K562 (cell line): ENCODE results near the gene OLFML2A.
"Not testable (repeated sequence)": the region's sequence is repeated elsewhere in the genome, so short reads cannot be mapped to it uniquely, and the experiment has no call there.

ENCODE experiments used
- BRCA1 ChIP-seq, 2 experiments: fragments of 450-650 bp in 1 of 2; sonication (generic) in 1 of 2; formaldehyde crosslinking in 1 of 2; IDR thresholded peaks; 2 replicates each; pipeline versions ENCODE4 v1.5.0 to v1.6.1; 2017 to 2020; ENCODE audit warnings: mild to moderate bottlenecking in 1 of 2, missing genetic modification reagents in 1 of 2
- CTCF ChIP-seq, 3 experiments: IDR thresholded peaks in 2 of 3; conservative IDR thresholded peaks in 1 of 3; 2 replicates each; pipeline ENCODE4 v1.5.1; 2011 to 2012; ENCODE audit warnings: low read length in 3 of 3, mild to moderate bottlenecking in 3 of 3, control low read depth in 2 of 3, improper control_type of control experiment in 1 of 3, inconsistent platforms in 1 of 3, low read depth in 1 of 3, mixed read lengths in 1 of 3, moderate library complexity in 1 of 3; ENCODE audit not compliant: insufficient read depth in 2 of 3
- EGR1 ChIP-seq: fragments of 450-650 bp; conservative IDR thresholded peaks from 2 replicates; pipeline ENCODE4 v1.6.1; 2017; ENCODE audit warnings: mild to moderate bottlenecking
- ZNF324 ChIP-seq: fragments of 250-450 bp; sonication (Bioruptor Pico); IDR thresholded peaks from 2 replicates; pipeline ENCODE4 v1.4.0; 2020; ENCODE audit warnings: mild to moderate bottlenecking

- not testable (repeated sequence) for TF ChIP-seq EGR1; BRCA1 (IDR thresholded peaks at IDR 0.05); BRCA1 (CRISPR knock-in tag; IDR thresholded peaks at IDR 0.05); CTCF (IDR thresholded peaks at IDR 0.05 in 2 of 3, conservative IDR thresholded peaks at IDR 0.05 in 1 of 3; ENCODE audit: insufficient read depth in 2 of 3, low read depth in 1 of 3, low read length in 3 of 3); ZNF324 (CRISPR knock-in tag)
Observed at GRCh38 chr9:124738075-124738474, 38.9 kb upstream of the OLFML2A start.
